HepG2 (cell line): ENCODE data around the gene ZBTB46. TPM values are rescaled to one million over a fixed set of nuclear protein-coding genes. Genes with fewer than 3 reads are reported as not detected.
A peak's percentile ranks its signal among the peaks of the same experiment; 100 is the strongest.

Experiments
- ATAD3A ChIP-seq: sonication (generic); formaldehyde crosslinking; IDR thresholded peaks from 2 replicates; pipeline ENCODE4 v1.4.0; 2020; ENCODE audit warnings: missing genetic modification reagents
- CBX2 ChIP-seq, 2 experiments: fragments of 200-600 bp in 1 of 2; sonication (generic); formaldehyde crosslinking in 1 of 2; IDR thresholded peaks; 2 replicates each; pipeline versions ENCODE4 v1.7.0 to v1.8.1; 2018 to 2022; ENCODE audit warnings: low read depth in 2 of 2, low read length in 1 of 2, mild to moderate bottlenecking in 1 of 2, missing genetic modification reagents in 1 of 2
- DR1 ChIP-seq: sonication (generic); formaldehyde crosslinking; IDR thresholded peaks from 2 replicates; pipeline ENCODE4 v1.8.0; 2021; ENCODE audit warnings: mild to moderate bottlenecking, missing genetic modification reagents, inconsistent platforms
- ELK4 ChIP-seq: sonication (generic); formaldehyde crosslinking; IDR thresholded peaks from 2 replicates; pipeline ENCODE4 v1.9.0; 2021; ENCODE audit warnings: missing genetic modification reagents, borderline replicate concordance
- GATAD2A ChIP-seq: IDR thresholded peaks from 2 replicates; pipeline ENCODE4 v1.6.1; 2016
- GZF1 ChIP-seq: sonication (generic); formaldehyde crosslinking; IDR thresholded peaks from 2 replicates; pipeline ENCODE4 v1.5.1; 2020; ENCODE audit warnings: mild to moderate bottlenecking, missing genetic modification reagents
- HDAC2 ChIP-seq: sonication (generic); formaldehyde crosslinking; IDR thresholded peaks from 2 replicates; pipeline ENCODE4 v1.4.0; 2020; ENCODE audit warnings: missing genetic modification reagents
- HOXA3 ChIP-seq: sonication (generic); formaldehyde crosslinking; IDR thresholded peaks from 2 replicates; pipeline ENCODE4 v1.5.0; 2020; ENCODE audit warnings: missing genetic modification reagents
- IKZF1 ChIP-seq: fragments of 450-650 bp; IDR thresholded peaks from 2 replicates; pipeline ENCODE4 v1.7.1; 2016
- JDP2 ChIP-seq: sonication (generic); formaldehyde crosslinking; IDR thresholded peaks from 2 replicates; pipeline ENCODE4 v1.8.1; 2022; ENCODE audit warnings: missing genetic modification reagents, borderline replicate concordance
- NONO ChIP-seq, 2 experiments: fragments of 450-650 bp in 1 of 2; sonication (generic) in 1 of 2; formaldehyde crosslinking in 1 of 2; IDR thresholded peaks in 1 of 2; conservative IDR thresholded peaks in 1 of 2; 2 replicates each; pipeline versions ENCODE4 v1.6.1 to v1.8.0; 2017 to 2022; ENCODE audit warnings: mild to moderate bottlenecking in 1 of 2, missing genetic modification reagents in 1 of 2, moderate library complexity in 1 of 2
- PAXIP1 ChIP-seq: sonication (generic); formaldehyde crosslinking; conservative IDR thresholded peaks from 2 replicates; pipeline ENCODE4 v1.4.0; 2020; ENCODE audit warnings: mild to moderate bottlenecking, missing genetic modification reagents, moderate library complexity
- RAD51 ChIP-seq: fragments of 450-650 bp; IDR thresholded peaks from 2 replicates; pipeline ENCODE4 v1.6.1; 2016; ENCODE audit warnings: borderline replicate concordance
- ZNF225 ChIP-seq: sonication (generic); formaldehyde crosslinking; IDR thresholded peaks from 2 replicates; pipeline ENCODE4 v1.4.0; 2020; ENCODE audit warnings: mild to moderate bottlenecking, missing genetic modification reagents
- ZNF44 ChIP-seq: sonication (generic); formaldehyde crosslinking; IDR thresholded peaks from 2 replicates; pipeline ENCODE4 v1.5.1; 2020; ENCODE audit warnings: mild to moderate bottlenecking, missing genetic modification reagents
- ZNF501 ChIP-seq: sonication (generic); formaldehyde crosslinking; IDR thresholded peaks from 2 replicates; pipeline ENCODE4 v1.5.1; 2020; ENCODE audit warnings: mild to moderate bottlenecking, moderate library complexity, missing genetic modification reagents
- ZNF782 ChIP-seq: sonication (generic); formaldehyde crosslinking; IDR thresholded peaks from 2 replicates; pipeline ENCODE4 v1.4.0; 2020; ENCODE audit warnings: missing genetic modification reagents, mild to moderate bottlenecking, borderline replicate concordance
- ZSCAN29 ChIP-seq: sonication (generic); formaldehyde crosslinking; conservative IDR thresholded peaks from 2 replicates; pipeline ENCODE4 v1.4.0; 2020; ENCODE audit warnings: mild to moderate bottlenecking, missing genetic modification reagents
- polyA plus RNA-seq, 8 experiments: library from polyadenylated mRNA; depleted of rRNA in 3 of 8; stranded (reverse) in 7 of 8; unstranded in 1 of 8; fragments of >200 nt; fragmentation: Illumina TruSeq in 4 of 8; extraction: Trizol in 4 of 8; gene quantifications; 2 replicates each; pipeline versions ENCODE4 v1.2.1 to v1.2.3, GENCODE V29; 2011 to 2016; ENCODE audit warnings: low read depth in 4 of 8, missing spikeins in 1 of 8, mixed read lengths in 1 of 8; ENCODE audit not compliant: insufficient read depth in 1 of 8
- total RNA-seq, 5 experiments: library from RNA; depleted of rRNA; stranded (reverse); fragments of >200 nt; fragmentation: Illumina TruSeq; extraction: Trizol; gene quantifications; 2 replicates each; pipeline ENCODE4 v1.2.3, GENCODE V29; 2016; ENCODE audit warnings: low read depth in 1 of 5
- TF ChIP-seq, protein P1 (sequence below): IDR thresholded peaks from 2 replicates; pipeline ENCODE4 v1.6.1; 2016; ENCODE audit warnings: low read depth, control low read depth
- TF ChIP-seq, protein P2 (sequence below): sonication (generic); formaldehyde crosslinking; IDR thresholded peaks from 2 replicates; pipeline ENCODE4 v1.4.0; 2020; ENCODE audit warnings: missing genetic modification reagents, mild to moderate bottlenecking, borderline replicate concordance

The ZBTB46 gene
- total and polyA plus RNA-seq, 2 of the 13 experiments (the other 11 are each of a cell fraction or from before 2014, with no cell fraction given), result 1.6 to 13.5 TPM

GRCh38 chr20:63734946-63735858, 95.9 kb downstream of the ZBTB46 start (continued):
- no peak for TF ChIP-seq JDP2 (CRISPR knock-in tag)
- TF ChIP-seq HOXA3 (CRISPR knock-in tag), result peak; percentile 50; the same call in 1 of the 2 replicates
- TF ChIP-seq ZNF782, result no peak
- 0 out of 2 replicates have a peak, but pooled peaks have one; percentile 14 for TF ChIP-seq ZNF44 (CRISPR knock-in tag)
- TF ChIP-seq ZNF501, result peak; percentile 53
- TF ChIP-seq DR1 (CRISPR knock-in tag), result no peak
- TF ChIP-seq RAD51, result no peak
- no peak for TF ChIP-seq ELK4
- no peak for TF ChIP-seq GATAD2A (CRISPR knock-in tag)
- TF ChIP-seq ZNF225 (CRISPR knock-in tag), result no peak
- no peak for TF ChIP-seq IKZF1
- TF ChIP-seq ZSCAN29, result no peak
- TF ChIP-seq, protein P1, sequence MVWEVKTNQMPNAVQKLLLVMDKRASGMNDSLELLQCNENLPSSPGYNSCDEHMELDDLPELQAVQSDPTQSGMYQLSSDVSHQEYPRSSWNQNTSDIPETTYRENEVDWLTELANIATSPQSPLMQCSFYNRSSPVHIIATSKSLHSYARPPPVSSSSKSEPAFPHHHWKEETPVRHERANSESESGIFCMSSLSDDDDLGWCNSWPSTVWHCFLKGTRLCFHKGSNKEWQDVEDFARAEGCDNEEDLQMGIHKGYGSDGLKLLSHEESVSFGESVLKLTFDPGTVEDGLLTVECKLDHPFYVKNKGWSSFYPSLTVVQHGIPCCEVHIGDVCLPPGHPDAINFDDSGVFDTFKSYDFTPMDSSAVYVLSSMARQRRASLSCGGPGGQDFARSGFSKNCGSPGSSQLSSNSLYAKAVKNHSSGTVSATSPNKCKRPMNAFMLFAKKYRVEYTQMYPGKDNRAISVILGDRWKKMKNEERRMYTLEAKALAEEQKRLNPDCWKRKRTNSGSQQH (CRISPR knock-in tag), result no peak
- TF ChIP-seq HDAC2 (CRISPR knock-in tag), result no peak
- TF ChIP-seq, protein P2, sequence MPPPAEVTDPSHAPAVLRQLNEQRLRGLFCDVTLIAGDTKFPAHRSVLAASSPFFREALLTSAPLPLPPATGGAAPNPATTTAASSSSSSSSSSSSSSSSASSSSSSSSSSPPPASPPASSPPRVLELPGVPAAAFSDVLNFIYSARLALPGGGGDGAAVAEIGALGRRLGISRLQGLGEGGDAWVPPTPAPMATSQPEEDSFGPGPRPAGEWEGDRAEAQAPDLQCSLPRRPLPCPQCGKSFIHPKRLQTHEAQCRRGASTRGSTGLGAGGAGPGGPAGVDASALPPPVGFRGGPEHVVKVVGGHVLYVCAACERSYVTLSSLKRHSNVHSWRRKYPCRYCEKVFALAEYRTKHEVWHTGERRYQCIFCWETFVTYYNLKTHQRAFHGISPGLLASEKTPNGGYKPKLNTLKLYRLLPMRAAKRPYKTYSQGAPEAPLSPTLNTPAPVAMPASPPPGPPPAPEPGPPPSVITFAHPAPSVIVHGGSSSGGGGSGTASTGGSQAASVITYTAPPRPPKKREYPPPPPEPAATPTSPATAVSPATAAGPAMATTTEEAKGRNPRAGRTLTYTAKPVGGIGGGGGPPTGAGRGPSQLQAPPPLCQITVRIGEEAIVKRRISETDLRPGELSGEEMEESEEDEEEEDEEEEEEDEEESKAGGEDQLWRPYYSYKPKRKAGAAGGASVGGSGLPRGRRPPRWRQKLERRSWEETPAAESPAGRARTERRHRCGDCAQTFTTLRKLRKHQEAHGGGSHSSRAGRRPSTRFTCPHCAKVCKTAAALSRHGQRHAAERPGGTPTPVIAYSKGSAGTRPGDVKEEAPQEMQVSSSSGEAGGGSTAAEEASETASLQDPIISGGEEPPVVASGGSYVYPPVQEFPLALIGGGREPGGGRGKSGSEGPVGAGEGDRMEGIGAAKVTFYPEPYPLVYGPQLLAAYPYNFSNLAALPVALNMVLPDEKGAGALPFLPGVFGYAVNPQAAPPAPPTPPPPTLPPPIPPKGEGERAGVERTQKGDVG (CRISPR knock-in tag), result no peak
- TF ChIP-seq NONO (IDR thresholded peaks at IDR 0.05), result no peak
- TF ChIP-seq NONO (CRISPR knock-in tag; conservative IDR thresholded peaks at IDR 0.05), result peak; percentile 17; the same call in 1 of the 2 replicates
- peak; percentile 56 for TF ChIP-seq PAXIP1 (CRISPR knock-in tag)
- TF ChIP-seq CBX2 (IDR thresholded peaks at IDR 0.05; ENCODE audit: low read depth, low read length), result no peak
- TF ChIP-seq CBX2 (CRISPR knock-in tag; IDR thresholded peaks at IDR 0.05; ENCODE audit: low read depth), result no peak
- no peak for TF ChIP-seq GZF1
- 0 out of 2 replicates have a peak, but pooled peaks have one; percentile 43 for TF ChIP-seq ATAD3A
